ENCODE measurements around the gene COMT. TPM values are rescaled to one million over a fixed set of nuclear protein-coding genes. Genes with fewer than 3 reads are reported as not detected.
A peak's percentile ranks its signal among the peaks of the same experiment; 100 is the strongest.

Gene COMT
- total and polyA plus RNA-seq, 4 donors, result 75.3 to 430 (median 146) TPM

GRCh38 chr22:20010307-20011122 is 68.9 kb downstream of the COMT start:
- no peak overlapping the region for H3K4me3 ChIP-seq (ENCODE audit: low read depth in 1 of 3, low read length in 3 of 3)
- no peak for DNase-seq (ENCODE audit: low spot score)
- 80% methylated on average over 14 of the region's 14 CpGs for WGBS

GRCh38 chr22:20011123-20011992 is 69.8 kb downstream of the COMT start:
- H3K9ac ChIP-seq (ENCODE audit: low read depth in 1 of 2, low read length in 2 of 2), result no peak overlapping the region
- H3K27ac ChIP-seq (ENCODE audit: low read depth in 1 of 2, low read length in 2 of 2), result peak overlapping the region; percentile 47 to 61
- H3K4me1 ChIP-seq (ENCODE audit: control insufficient read depth in 4 of 4, insufficient read depth in 4 of 4, low read length in 3 of 4), result peaks cover 3 to 25% (median 17%) of the 10 kb centered on the region in 4 donors
- H3K27me3 ChIP-seq (ENCODE audit: control insufficient read depth in 4 of 4, insufficient read depth in 4 of 4, low read length in 3 of 4), result no peaks in the 10 kb centered on the region
- no peaks in the 10 kb centered on the region for H3K9me3 ChIP-seq (ENCODE audit: control insufficient read depth in 4 of 4, low read length in 3 of 4)
- no peak for DNase-seq (ENCODE audit: low spot score)
- H3K4me3 ChIP-seq (ENCODE audit: low read depth in 1 of 3, low read length in 3 of 3), result no peak overlapping the region
- no peaks in the 10 kb centered on the region for H3K36me3 ChIP-seq (ENCODE audit: control insufficient read depth in 4 of 4, insufficient read depth in 3 of 4, low read depth in 1 of 4, low read length in 3 of 4)
- TF ChIP-seq RAD21 (IDR thresholded peaks at IDR 0.05) (peak in 1 of 2 donors; percentile 14), RXRA (IDR thresholded peaks at IDR 0.05) (peak in 1 of 2 donors; percentile 49), CTCF (IDR thresholded peaks at IDR 0.05; ENCODE audit: low read depth, low read length, missing input control) (no peak)
- WGBS, result 82% methylated on average over 20 of the region's 20 CpGs

More at GRCh38 chr22:20010307-20011122, 68.9 kb downstream of the COMT start:
- Histone ChIP-seq H3K9me3 (ENCODE audit: control insufficient read depth in 4 of 4, low read length in 3 of 4) (no peaks in the 10 kb centered on the region), H3K27me3 (ENCODE audit: control insufficient read depth in 4 of 4, insufficient read depth in 4 of 4, low read length in 3 of 4) (no peaks in the 10 kb centered on the region), H3K4me1 (ENCODE audit: control insufficient read depth in 4 of 4, insufficient read depth in 4 of 4, low read length in 3 of 4) (peaks cover 0 to 22% (median 17%) of the 10 kb centered on the region in 4 donors), H3K27ac (ENCODE audit: low read depth in 1 of 2, low read length in 2 of 2) (peak overlapping the region; percentile 47 to 61), H3K9ac (ENCODE audit: low read depth in 1 of 2, low read length in 2 of 2) (no peak overlapping the region), H3K36me3 (ENCODE audit: control insufficient read depth in 4 of 4, insufficient read depth in 3 of 4, low read depth in 1 of 4, low read length in 3 of 4) (no peaks in the 10 kb centered on the region)
- peak in 1 of 2 donors; percentile 12 for TF ChIP-seq RXRA (IDR thresholded peaks at IDR 0.05)
- no peak for TF ChIP-seq FOXA1 (IDR thresholded peaks at IDR 0.05)
- peak in 1 of 2 donors; percentile 11 for TF ChIP-seq HNF4A (conservative IDR thresholded peaks at IDR 0.05)

GRCh38 chr22:20011993-20012740 is 70.6 kb downstream of the COMT start:
- Histone ChIP-seq H3K4me1 (ENCODE audit: control insufficient read depth in 4 of 4, insufficient read depth in 4 of 4, low read length in 3 of 4) (peaks cover 3 to 29% (median 20%) of the 10 kb centered on the region in 4 donors), H3K9ac (ENCODE audit: low read depth in 1 of 2, low read length in 2 of 2) (no peak overlapping the region), H3K9me3 (ENCODE audit: control insufficient read depth in 4 of 4, low read length in 3 of 4) (no peaks in the 10 kb centered on the region), H3K4me3 (ENCODE audit: low read depth in 1 of 3, low read length in 3 of 3) (no peak overlapping the region), H3K36me3 (ENCODE audit: control insufficient read depth in 4 of 4, insufficient read depth in 3 of 4, low read depth in 1 of 4, low read length in 3 of 4) (no peaks in the 10 kb centered on the region), H3K27me3 (ENCODE audit: control insufficient read depth in 4 of 4, insufficient read depth in 4 of 4, low read length in 3 of 4) (no peaks in the 10 kb centered on the region), H3K27ac (ENCODE audit: low read depth in 1 of 2, low read length in 2 of 2) (no peak overlapping the region)
- 98% methylated on average over 7 of the region's 7 CpGs for WGBS
- no peak for DNase-seq (ENCODE audit: low spot score)
- no peak for TF ChIP-seq NR2F2 (IDR thresholded peaks at IDR 0.05)
- TF ChIP-seq RAD21 (IDR thresholded peaks at IDR 0.05), result no peak
- TF ChIP-seq TAF1 (conservative IDR thresholded peaks at IDR 0.05), result no peak
- no peak for TF ChIP-seq RXRA (IDR thresholded peaks at IDR 0.05)
- no peak for TF ChIP-seq FOXA1 (IDR thresholded peaks at IDR 0.05)
- TF ChIP-seq ATF3 (IDR thresholded peaks at IDR 0.05), result no peak
- TF ChIP-seq EGR1 (IDR thresholded peaks at IDR 0.05; ENCODE audit: low read depth in 2 of 2), result no peak
- TF ChIP-seq FOXA2 (IDR thresholded peaks at IDR 0.05), result no peak
- no peak for TF ChIP-seq CTCF (IDR thresholded peaks at IDR 0.05; ENCODE audit: low read depth, low read length, missing input control)
- no peak for TF ChIP-seq SP1 (IDR thresholded peaks at IDR 0.05)
- no peak for TF ChIP-seq JUND (IDR thresholded peaks at IDR 0.05)
- no peak for TF ChIP-seq YY1 (IDR thresholded peaks at IDR 0.05)
- TF ChIP-seq REST (IDR thresholded peaks at IDR 0.05), result no peak
- no peak for TF ChIP-seq HNF4G (IDR thresholded peaks at IDR 0.05)

Measured in liver (tissue), 9 donors.